ENCODE measurements around the gene CAMSAP1.

DNA sequence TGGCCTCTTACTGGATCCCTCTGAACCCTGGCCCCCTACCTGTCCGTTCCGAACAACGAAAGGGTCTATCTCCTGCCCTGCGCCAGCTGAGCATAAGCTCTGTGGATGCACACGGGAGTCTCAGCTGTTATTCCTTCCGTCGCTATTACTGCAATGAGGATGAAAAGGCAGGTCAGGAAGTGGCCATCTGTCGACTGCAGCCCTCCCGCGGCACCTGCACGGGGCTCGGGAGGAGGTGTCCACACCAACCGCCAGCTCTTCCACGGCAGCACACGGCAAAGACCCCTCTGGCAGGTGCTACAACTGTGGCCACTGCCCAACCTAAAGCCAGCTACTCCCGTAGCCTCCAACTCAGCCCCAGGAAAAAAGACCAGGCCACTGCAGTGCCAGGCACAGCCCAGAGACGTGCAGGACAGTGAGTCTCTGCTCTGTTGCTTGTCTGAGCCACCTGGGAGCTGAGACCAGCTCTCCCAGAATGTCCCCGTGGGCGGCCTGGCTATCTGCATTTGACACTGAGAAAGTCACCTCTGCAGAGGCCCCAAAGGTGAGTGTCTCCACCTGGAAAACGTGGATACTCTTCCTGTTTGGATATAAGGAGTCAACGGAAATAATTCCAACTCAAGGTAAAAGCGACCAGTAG, 19.1 kb downstream of the CAMSAP1 start:
- no peak for TF ChIP-seq POLR2A (IDR thresholded peaks at IDR 0.05)
- TF ChIP-seq, protein P1, sequence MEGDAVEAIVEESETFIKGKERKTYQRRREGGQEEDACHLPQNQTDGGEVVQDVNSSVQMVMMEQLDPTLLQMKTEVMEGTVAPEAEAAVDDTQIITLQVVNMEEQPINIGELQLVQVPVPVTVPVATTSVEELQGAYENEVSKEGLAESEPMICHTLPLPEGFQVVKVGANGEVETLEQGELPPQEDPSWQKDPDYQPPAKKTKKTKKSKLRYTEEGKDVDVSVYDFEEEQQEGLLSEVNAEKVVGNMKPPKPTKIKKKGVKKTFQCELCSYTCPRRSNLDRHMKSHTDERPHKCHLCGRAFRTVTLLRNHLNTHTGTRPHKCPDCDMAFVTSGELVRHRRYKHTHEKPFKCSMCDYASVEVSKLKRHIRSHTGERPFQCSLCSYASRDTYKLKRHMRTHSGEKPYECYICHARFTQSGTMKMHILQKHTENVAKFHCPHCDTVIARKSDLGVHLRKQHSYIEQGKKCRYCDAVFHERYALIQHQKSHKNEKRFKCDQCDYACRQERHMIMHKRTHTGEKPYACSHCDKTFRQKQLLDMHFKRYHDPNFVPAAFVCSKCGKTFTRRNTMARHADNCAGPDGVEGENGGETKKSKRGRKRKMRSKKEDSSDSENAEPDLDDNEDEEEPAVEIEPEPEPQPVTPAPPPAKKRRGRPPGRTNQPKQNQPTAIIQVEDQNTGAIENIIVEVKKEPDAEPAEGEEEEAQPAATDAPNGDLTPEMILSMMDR (IDR thresholded peaks at IDR 0.05), result no peak
